IPS DF 19.7 (cell line): ENCODE results near the gene MMAA.
"Not testable (repeated sequence)": the region's sequence is repeated elsewhere in the genome, so short reads cannot be mapped to it uniquely, and the experiment has no call there.

Experiments used
- DNase-seq: peaks from one replicate; pipeline ENCODE4 v3.0.0-alpha.2; 2013; ENCODE audit warnings: low read depth, low spot score

Gene MMAA

DNA sequence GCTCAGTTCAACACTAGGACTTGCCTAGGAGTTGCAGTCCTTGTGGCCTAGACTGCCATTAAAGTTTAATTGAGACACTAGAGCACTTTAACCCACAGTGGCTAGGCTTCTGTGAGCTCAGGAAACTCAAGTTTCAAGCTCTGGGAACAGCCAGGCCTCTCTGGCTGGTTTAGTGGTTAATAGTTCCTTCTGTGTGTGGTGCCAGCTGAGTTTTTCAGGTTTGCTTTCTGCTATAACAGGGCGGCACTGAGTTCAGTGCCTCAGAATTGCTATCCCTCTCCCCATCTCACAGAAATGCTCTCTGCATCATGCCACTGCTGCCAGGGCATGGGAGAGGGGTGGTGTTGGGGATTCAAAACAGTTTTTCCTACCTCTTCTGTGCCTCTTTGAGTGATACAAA, 15.9 kb downstream of the MMAA start:
- no peak for DNase-seq

DNA sequence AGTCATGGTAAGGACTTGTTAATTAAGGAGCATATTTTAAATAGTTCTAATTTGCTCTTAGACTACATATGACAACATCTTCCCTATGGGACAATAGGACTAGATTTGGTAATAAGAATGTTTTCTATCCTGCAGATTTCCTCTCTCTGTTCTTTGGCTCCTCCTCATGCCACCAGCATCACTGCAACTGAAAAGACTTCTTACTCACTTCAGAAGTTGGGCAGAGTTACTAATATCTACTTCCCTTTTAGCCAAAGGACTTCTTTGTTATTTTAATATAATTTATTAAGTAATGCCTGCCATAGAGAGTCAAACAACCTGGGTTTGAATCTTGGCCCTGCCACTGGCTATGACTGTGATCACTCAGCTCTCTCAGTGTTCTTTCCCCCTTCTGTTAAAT, 16.4 kb downstream of the MMAA start:
- DNase-seq = no peak

DNA sequence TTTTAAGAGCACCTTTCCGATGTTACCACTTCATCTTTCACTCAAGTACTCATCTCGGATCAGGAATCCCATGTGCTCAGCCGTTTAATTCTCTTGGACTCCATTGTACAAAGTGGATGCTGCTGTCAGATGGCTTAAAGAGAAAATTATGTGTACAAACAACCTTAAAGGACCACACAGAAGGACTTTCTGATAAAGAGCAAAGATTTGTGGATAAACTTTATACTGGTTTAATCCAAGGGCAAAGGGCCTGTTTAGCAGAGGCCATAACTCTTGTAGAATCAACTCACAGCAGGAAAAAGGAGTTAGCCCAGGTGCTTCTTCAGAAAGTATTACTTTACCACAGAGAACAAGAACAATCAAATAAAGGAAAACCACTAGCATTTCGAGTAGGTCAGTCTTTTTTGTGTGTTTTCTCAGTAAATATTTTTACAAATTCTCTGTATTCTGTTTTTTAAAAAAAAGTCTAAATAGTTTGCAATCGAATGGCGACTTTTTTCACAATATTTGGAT, 20.1 kb downstream of the MMAA start:
- no peak for DNase-seq

DNA sequence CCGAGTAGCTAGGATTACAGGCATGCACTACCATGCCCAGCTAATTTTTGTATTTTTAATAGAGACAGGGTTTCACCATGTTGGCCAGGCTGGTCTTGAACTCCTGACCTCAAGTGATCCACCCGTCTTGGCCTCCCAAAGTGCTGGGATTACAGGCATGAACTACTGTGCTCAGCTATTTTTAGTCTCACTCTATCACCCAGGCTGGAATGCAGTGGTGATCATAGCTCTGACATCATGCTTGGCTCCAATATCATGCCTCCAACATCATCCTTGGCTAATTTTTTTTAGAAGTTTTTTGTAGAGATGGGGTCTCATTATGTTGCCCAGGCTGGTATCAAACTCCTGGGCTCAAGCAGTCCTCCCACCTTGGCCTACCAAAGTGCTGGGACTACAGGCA, 21.1 kb downstream of the MMAA start:
- not testable (repeated sequence) for DNase-seq

DNA sequence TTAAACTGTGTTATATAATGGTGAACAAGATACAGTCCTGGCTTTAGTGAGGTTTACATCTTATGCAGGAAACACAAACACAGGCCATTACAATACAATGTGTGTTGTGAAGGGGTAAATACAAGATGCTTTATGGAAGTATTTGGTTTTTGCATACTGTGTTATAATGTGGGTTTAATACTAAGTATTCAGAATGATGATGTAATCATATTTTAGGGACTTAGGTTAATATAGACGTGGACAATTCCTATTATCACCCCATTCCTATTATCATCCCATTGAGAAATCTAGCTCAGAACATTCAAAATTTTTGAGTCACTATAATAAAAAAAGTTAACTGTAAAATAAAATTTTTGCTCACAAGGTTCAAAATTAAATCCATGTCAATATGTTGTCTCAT, 24.1 kb downstream of the MMAA start:
- no peak for DNase-seq

DNA sequence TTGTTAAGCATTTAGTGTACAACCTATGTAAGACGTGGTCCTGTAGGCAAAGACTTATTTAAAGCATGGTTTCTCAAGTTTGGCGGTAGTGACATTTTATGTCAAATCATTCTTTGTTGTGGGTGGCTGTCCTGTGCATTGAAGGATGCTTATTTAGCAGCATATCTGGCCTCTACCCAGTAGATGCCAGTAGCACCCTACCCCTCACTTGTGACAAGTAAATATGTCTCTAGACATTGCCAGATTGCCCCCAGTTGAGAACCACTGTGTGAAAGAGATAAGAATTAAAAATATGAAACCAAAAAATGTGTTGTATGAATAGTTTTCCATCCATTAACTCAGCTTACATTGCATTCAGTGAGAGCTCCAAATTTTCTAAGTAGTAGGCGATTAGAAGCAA, 25.5 kb downstream of the MMAA start:
- DNase-seq = no peak

DNA sequence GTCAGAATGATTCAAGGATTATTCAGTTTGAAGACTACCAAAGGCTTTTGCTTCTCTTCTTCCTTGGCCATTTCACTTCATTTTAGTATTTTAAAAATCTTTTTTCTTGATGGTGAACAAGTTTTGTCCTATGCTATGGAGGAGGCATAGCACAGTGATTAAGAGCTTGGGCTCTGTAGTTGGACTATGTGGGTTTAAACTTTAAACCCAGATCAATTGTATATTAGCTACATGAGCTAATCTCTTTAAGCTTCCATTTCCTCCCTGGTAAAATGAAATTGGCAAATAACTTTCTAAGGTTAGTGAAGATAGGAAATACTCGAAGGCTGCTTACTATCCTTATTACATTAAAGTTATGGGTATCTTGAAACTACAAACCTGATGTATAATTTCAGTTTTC, 37.0 kb downstream of the MMAA start:
- DNase-seq = no peak

DNA sequence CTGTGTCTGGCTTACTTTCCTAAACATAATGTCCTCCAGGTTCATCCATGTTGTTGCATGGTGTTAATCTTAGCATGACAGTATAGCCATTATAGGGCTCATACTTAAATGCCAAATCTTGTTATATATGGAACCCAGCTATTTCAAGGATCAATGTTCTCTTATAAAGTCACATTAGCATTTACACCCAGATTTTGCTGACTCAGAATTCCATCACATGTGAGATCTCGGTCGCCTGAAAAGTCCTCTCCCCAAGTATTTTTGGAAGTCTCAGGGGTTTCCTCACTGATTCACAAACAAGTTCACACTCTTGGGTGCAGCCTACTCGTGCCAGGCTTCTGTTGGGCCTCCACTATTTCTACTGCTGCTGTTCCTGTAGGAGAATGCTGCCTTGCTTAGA, 40.9 kb downstream of the MMAA start:
- no peak for DNase-seq

DNA sequence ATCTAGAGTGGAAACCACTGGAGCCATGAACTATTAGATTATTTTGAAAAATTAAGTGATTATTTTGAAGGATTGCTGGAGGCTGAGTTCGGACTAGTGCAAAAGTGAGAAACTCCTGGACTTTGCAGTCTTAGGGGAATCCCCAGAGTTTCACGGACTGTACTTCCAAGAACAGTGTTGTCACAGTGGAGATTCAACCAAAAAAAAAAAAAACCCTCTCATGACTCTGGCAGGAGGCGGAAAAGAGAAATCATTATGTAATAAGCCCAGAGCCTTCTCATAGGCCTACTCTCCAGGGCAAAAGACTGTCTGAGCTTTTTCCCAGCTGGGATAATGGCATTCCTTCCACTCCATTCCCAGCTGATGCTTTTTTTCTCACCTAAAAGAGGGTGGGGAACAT, 44.0 kb downstream of the MMAA start:
- DNase-seq = no peak

DNA sequence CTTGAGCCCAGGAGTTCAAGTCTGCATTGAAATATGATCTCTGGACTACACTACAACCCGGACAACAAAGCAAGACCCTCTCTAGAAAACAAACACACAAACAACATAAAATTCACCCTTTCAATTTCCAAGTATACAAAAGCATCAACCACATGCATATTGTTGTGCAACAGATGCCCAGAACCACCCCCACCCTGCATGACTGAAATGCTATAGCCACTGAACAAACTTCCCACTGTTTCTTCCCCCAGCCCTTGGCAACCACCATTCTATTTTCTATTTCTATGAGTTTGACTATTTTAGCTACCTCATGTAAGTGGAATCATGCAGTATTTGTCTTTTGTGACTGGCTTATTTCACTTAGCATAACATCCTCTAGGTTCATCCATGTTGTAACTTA, 46.6 kb downstream of the MMAA start:
- DNase-seq = no peak

DNA sequence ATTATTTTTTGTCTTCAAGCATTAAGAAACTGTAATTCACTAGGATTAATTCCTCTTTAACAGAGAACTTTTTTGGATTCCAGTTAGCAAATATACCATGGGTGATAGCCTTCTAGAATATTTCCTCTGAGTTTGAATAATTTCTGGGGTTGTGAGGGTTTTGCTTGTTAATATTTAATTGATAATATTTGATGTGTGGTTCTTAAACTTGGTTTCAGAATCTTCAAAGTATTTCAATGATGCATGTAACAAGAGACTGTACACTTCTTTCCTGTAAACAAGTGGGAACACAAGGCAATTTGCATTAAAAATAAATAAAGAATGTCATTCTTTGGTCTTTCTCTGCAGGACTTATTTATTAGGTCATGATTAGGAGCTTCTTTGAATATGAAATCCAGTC, 51.2 kb downstream of the MMAA start:
- DNase-seq = no peak

DNA sequence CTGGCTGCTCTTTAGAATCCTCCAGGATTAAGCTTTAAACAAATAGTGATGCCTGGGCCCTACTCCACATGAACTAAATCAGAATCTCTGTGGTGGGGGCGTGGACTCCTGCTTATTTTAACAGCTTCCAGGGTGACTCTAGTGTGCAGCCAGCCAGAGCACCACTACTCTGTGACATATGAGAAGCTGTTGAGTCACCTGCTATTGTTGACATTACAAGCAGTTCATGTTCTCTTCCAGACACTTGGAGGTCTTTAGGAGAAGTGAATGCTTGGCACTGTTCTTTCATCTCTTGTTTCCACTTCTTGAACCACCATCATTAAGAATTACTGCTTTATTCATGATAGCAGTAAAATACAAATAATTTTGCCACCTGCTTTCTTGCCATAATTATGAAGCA, 60.3 kb downstream of the MMAA start:
- no peak for DNase-seq

DNA sequence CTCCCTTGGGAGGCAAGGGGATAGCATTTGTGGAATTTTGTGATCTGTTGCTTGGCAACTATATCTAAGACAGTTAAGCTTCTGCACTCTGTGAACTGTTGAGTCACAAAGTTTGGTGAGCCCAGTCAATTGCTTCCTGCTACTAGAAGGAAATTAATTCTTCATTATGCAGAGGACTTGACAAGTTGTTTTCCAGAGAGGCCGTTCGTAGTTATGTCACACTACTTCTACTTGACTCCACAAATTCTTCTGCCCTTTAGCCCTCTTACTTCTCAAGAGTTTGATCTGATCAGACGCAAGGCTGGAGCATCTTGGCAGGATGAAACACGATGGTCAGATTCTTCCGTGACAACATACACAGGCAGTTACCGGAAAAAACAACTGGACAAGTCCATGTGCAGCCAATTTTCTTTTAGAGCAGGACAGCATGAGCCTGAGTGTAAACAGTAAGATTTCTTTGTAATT, 60.8 kb downstream of the MMAA start, which contains the start of gene C4orf51:
Gene C4orf51, plus strand, starts transcription at position 156 of the 465 bp plus-strand sequence. Its CDS starts 58 bp downstream, at position 214.
- no peak for DNase-seq

DNA sequence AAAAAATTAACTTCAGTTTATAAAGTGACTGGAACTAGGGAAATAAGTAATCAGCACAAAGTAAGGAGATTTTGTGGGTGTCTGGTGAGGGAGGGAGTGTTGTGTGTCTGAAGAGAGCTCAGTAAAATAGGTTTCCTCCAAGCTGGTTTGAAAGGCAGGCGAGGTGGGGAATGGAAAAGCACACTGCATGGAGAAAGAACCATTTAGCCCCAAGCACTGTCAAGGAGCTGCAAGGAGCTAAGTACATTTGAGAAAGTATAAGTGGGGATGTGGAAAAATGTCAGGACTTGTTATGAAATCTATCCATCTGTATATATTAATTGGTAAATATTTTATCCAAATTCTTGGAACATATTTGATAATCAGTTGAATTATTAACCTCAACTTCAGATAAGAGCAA, 61.7 kb downstream of the MMAA start:
- no peak for DNase-seq

DNA sequence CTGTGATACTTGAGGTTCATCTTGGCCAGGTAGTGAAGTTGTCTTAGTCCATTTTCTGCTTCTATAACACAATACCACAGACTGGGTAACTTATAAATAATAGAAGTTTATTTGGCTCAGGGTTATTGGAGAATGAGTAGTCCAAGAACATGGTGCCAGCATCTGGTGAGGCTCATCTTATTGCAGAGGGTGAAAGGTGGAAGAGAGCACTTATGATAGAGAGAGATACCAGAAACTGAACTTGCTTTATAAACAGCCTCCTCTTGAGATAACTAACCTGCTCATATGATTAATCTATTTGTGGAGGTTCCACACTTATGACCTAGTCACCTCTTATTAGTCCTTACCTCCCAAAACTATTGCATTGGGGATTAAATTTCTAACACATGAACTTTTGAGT, 62.3 kb downstream of the MMAA start:
- DNase-seq = no peak

DNA sequence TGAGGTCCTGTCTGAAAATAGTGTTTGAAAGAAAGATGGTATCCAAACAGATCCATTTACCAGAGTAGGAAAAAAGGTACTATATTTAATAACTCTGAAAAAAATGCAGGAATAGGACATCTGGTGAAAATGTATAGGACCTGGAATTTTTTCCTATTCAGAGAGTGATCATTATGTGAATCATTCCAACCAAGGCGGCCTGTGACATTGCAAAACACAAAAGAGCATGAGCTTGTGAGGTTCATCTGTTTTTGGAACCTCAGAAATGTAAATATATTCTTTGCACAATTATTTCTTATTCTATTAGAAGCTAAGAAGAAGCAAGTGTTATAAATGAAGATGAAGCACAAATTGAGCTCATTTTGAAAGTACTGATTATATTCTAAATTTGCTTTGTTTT, 62.8 kb downstream of the MMAA start:
- DNase-seq = no peak

DNA sequence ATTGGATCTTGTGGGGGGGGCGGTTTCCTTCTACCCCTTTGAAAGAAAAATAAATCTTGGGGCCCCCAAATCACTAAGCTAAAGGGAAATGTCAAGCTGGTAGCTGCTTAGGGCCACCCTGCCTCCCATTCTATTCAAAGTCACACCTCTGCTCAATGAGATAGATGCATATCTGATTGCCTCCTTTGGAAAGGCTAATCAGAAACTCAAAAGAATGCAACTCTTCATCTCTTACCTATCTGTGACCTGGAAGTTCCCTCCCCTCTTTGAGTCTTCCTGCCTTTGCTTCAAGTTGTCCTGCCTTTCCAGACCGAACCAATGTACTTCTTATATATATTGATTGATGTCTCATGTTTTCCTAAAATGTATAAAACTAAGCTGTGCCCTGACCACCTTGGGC, 67.8 kb downstream of the MMAA start:
- no peak for DNase-seq

DNA sequence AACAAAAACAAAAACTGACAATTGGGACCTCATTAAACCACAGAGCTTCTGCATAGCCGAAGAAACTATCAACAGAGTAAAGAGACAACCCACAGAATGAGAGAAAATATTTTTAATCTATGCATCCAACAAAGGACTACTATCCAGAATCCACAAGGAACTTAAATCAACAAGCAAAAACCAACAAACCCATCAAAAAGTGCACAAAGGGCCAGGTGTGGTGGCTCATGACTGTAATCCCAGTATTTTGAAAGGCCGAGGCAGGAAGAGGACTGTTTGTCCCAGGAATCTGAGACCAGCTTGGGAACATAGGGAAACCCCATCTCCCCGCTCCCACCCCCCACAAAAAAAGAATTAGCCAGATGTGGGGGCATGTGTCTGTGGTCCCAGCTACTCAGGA, 71.4 kb downstream of the MMAA start:
- DNase-seq = no peak

DNA sequence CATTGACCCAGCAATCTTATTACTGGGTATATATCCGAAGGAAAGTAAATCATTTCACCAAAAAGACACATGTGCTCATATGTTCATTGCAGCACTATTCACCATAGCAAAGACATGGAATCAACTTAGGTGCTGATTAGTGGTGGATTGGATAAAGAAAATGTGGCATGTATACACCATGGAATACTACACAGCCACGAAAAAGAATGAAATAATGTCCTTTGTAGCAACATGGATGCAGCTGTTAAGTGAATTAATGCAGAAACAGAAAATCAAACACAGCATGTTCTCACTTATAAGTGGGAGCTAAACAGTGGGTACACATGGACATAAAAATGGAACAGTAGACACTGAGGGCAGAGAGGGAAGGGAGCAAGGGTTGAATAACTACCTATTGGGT, 72.2 kb downstream of the MMAA start:
- not testable (repeated sequence) for DNase-seq

DNA sequence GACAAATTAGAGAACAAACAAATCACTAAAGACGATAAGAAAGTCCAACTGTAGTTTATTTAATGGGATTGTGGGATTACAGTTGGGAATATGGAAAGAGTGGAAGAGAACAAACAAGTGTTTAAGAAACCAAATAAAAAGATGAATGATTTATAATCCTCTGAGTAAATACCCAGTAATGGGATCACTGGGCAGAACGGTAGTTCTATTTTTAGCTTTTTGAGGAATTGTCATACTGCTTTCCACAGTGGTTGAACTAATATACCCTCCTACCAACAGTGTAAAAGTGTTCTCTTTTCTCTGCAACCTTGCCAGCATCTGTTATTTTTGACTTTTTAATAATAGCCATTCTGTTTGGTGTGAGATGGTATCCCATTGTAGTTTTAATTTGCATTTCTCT, 75.7 kb downstream of the MMAA start:
- DNase-seq = no peak

DNA sequence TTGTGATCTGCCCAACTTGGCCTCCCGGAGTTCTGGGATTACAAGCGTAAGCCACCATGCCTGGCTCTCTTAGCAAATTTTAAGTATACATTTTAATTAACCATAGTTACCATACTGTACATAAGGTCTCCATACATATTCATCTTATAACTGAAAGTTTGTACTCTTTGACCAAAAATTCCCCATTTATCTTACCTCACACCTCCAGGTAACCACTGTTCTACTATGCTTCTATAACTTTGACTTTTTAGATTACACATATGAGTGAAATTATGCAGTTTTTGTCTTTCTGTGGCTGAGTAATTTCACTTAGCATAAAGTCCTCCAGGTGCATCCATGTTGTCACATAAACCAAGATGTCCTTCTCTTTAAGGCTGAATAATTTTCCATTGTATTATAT, 78.1 kb downstream of the MMAA start:
- DNase-seq = no peak

DNA sequence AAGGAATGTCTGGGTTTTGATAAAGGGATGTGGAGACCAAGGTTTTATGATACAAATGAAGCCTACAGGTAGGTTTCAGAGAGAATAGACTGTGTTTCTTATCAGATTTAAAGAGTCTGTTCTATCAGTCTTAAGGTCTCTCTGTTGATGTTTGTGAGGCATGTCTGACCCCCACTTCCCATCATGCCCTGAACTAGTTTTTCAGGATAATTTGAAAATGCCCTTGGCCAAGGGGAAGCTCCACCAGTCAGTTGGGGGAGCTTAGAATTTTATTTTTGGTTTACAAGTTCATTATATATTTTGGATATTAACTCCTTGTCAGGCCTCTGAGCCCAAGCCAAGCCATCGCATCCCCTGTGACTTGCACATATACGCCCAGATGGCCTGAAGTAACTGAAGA, 79.3 kb downstream of the MMAA start:
- DNase-seq = no peak

DNA sequence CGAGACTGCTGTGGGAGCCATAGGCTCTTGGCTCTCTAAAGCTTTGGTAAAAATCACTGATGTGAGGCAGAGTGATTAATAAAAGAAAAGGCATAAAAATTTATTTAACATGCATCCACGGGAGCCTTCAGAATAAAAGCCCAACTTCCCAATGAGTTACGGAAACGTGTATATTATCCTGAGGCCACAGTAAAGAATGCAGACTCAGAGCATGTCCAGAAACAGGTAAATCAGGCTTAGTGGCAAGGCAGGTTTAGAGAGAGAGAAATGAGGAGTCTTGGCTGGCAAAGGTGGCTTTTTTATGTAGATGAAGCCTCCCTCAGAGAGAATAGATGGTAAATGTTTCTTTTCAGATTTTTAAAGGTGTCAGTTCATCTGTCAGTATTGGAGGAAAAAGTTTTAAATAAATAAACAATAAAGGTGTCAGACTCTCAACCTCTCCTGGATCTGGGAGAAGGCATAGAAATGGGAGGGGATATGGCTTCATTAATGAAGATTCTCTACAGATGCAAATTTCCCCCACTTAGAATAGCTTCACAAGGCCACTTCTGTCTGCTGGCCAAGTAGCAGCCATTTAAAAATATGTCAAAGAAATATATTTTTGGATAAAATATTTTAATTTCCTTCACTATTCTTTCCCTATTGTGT, 84.8 kb downstream of the MMAA start:
- peak; percentile 65 for DNase-seq

DNA sequence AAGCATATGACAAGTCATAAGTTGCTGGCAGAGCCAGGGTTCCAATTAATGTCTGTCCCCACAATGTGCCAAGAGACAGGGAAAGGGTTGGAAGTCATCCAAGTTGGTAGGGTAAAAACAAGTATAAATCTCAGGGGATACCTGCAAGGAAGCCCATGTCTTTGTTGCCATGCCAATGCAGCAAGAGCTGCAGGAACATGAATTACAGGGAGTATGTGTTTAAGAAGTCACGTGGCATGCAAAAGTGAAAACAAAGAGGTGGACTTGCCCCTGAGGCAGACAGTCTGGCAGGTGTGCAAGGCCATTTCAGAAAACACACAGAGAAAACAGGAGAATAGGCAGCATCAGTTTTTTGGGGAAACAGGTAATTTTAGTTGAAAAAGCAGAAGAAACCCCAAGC, 90.2 kb downstream of the MMAA start:
- no peak for DNase-seq
